OCI-LY1 (cell line): Measurements from ENCODE around the gene ACSS1.

ENCODE experiments used
- H2AFZ ChIP-seq: fragments of 200-600 bp; sonication (generic), shearing (Covaris generic); 2 replicates; pipeline ENCODE4 v1.6.0; 2014; ENCODE audit warnings: antibody characterized with exemption, mild to moderate bottlenecking, low read length
- H3F3A ChIP-seq: fragments of 200-600 bp; sonication (generic), shearing (Covaris generic); 2 replicates; pipeline ENCODE4 v1.6.0; 2014; ENCODE audit warnings: mild to moderate bottlenecking, antibody characterized with exemption, low read length, moderate library complexity; ENCODE audit not compliant: insufficient read depth
- H3K27ac ChIP-seq: fragments of 200-600 bp; sonication (generic); 2 replicates; pipeline ENCODE4 v1.5.1; 2014; ENCODE audit warnings: low read length, mixed run types, mild to moderate bottlenecking, low read depth; ENCODE audit not compliant: poor library complexity, severe bottlenecking
- H3K27me3 ChIP-seq: fragments of 200-600 bp; sonication (generic); 2 replicates; pipeline ENCODE4 v1.6.0; 2014; ENCODE audit warnings: antibody characterized with exemption, mild to moderate bottlenecking, low read length, moderate library complexity; ENCODE audit not compliant: insufficient read depth
- H3K36me3 ChIP-seq: fragments of 200-600 bp; sonication (generic); 2 replicates; pipeline ENCODE4 v1.6.1; 2014; ENCODE audit warnings: mild to moderate bottlenecking, antibody characterized with exemption, low read length, moderate library complexity, mixed read lengths; ENCODE audit not compliant: insufficient read depth
- H3K4me1 ChIP-seq: fragments of 200-600 bp; sonication (generic); 2 replicates; pipeline ENCODE4 v1.5.1; 2014; ENCODE audit warnings: mild to moderate bottlenecking, low read length, moderate library complexity; ENCODE audit not compliant: insufficient read depth, severe bottlenecking
- H3K4me2 ChIP-seq: fragments of 200-600 bp; sonication (generic), shearing (Covaris generic); 2 replicates; pipeline ENCODE4 v1.6.1; 2014; ENCODE audit warnings: low read length
- H3K4me3 ChIP-seq: fragments of 200-600 bp; sonication (generic); 2 replicates; pipeline ENCODE4 v1.5.1; 2014; ENCODE audit warnings: low read length, low read depth, mild to moderate bottlenecking, mixed read lengths; ENCODE audit not compliant: poor library complexity, severe bottlenecking
- H3K79me2 ChIP-seq: fragments of 200-600 bp; shearing (Covaris generic); 2 replicates; pipeline ENCODE4 v1.6.1; 2016; ENCODE audit warnings: mixed run types, low read length, mixed read lengths; ENCODE audit not compliant: insufficient read depth
- H3K9ac ChIP-seq: fragments of 200-600 bp; sonication (generic), shearing (Covaris generic); 2 replicates; pipeline ENCODE4 v1.6.1; 2014; ENCODE audit warnings: mild to moderate bottlenecking, low read length, mixed read lengths
- H3K9me2 ChIP-seq: fragments of 200-600 bp; sonication (generic), shearing (Covaris generic); 2 replicates; pipeline ENCODE4 v1.6.1; 2014; ENCODE audit warnings: low read depth, mild to moderate bottlenecking, low read length, mixed read lengths
- H3K9me3 ChIP-seq: fragments of 200-600 bp; shearing (Covaris generic); 2 replicates; pipeline ENCODE4 v1.6.1; 2014; ENCODE audit warnings: low read length, mixed read lengths
- H4K20me1 ChIP-seq: fragments of 200-600 bp; sonication (generic), shearing (Covaris generic); 2 replicates; pipeline ENCODE4 v1.6.0; 2016; ENCODE audit warnings: mild to moderate bottlenecking, low read length; ENCODE audit not compliant: insufficient read depth
- CTCF ChIP-seq: fragments of 200-600 bp; sonication (generic), shearing (Covaris generic); IDR thresholded peaks from 2 replicates; pipeline ENCODE4 v1.5.1; 2017; ENCODE audit warnings: mild to moderate bottlenecking, antibody characterized with exemption, low read length, moderate library complexity, mixed read lengths
- EZH2 ChIP-seq: fragments of 200-600 bp; sonication (generic), shearing (Covaris generic); IDR thresholded peaks from 2 replicates; pipeline ENCODE4 v1.8.0; 2017; ENCODE audit warnings: borderline replicate concordance, mixed run types, mild to moderate bottlenecking, antibody characterized with exemption, low read length, moderate library complexity, mixed read lengths

ACSS1 gene

GRCh38 chr20:25066386-25066785, 8.4 kb upstream of the ACSS1 start:
- no peaks in the 10 kb centered on the region for H3K4me1 ChIP-seq
- H3F3A ChIP-seq, result no peaks in the 10 kb centered on the region
- no peak overlapping the region for H3K27ac ChIP-seq
- H4K20me1 ChIP-seq, result no peaks in the 10 kb centered on the region
- H3K4me2 ChIP-seq, result no peak overlapping the region
- H3K9me3 ChIP-seq, result no peaks in the 10 kb centered on the region
- H3K79me2 ChIP-seq, result no peaks in the 10 kb centered on the region
- no peaks in the 10 kb centered on the region for H3K9me2 ChIP-seq
- H3K27me3 ChIP-seq, result 0 out of 2 replicates have a peak, but pooled peaks cover 4% of the 10 kb centered on the region
- TF ChIP-seq EZH2 (no peak), CTCF (no peak)
- H3K36me3 ChIP-seq, result no peaks in the 10 kb centered on the region
- H3K9ac ChIP-seq, result no peak overlapping the region
- H2AFZ ChIP-seq, result no peak overlapping the region
- H3K4me3 ChIP-seq, result no peak overlapping the region

GRCh38 chr20:25065625-25066338, 7.8 kb upstream of the ACSS1 start:
- Histone ChIP-seq H3K36me3 (no peaks in the 10 kb centered on the region), H3K79me2 (no peaks in the 10 kb centered on the region), H3K4me3 (no peak overlapping the region), H3K9ac (no peak overlapping the region), H3F3A (no peaks in the 10 kb centered on the region), H3K4me1 (no peaks in the 10 kb centered on the region), H3K4me2 (no peak overlapping the region), H3K9me2 (no peaks in the 10 kb centered on the region), H2AFZ (no peak overlapping the region), H3K27me3 (0 out of 2 replicates have a peak, but pooled peaks cover 4% of the 10 kb centered on the region), H3K27ac (no peak overlapping the region), H4K20me1 (no peaks in the 10 kb centered on the region), H3K9me3 (no peaks in the 10 kb centered on the region)
- TF ChIP-seq CTCF (peak; percentile 74), EZH2 (no peak)

GRCh38 chr20:25065072-25065624, 7.2 kb upstream of the ACSS1 start:
- H3K9ac ChIP-seq, result no peak overlapping the region
- H3K27ac ChIP-seq, result no peak overlapping the region
- H3K4me1 ChIP-seq, result no peaks in the 10 kb centered on the region
- no peaks in the 10 kb centered on the region for H3K36me3 ChIP-seq
- TF ChIP-seq EZH2 (no peak), CTCF (no peak)
- 0 out of 2 replicates have a peak, but pooled peaks cover 4% of the 10 kb centered on the region for H3K27me3 ChIP-seq
- H3K4me2 ChIP-seq, result no peak overlapping the region
- H3K4me3 ChIP-seq, result no peak overlapping the region
- H4K20me1 ChIP-seq, result no peaks in the 10 kb centered on the region
- no peaks in the 10 kb centered on the region for H3K9me2 ChIP-seq
- H3K79me2 ChIP-seq, result no peaks in the 10 kb centered on the region
- no peaks in the 10 kb centered on the region for H3F3A ChIP-seq
- H3K9me3 ChIP-seq, result no peaks in the 10 kb centered on the region
- H2AFZ ChIP-seq, result no peak overlapping the region
